Ishikawa (cell line): ENCODE results near the gene DNASE1L2.

Experiments used
- CEBPB ChIP-seq: IDR thresholded peaks from 2 replicates; pipeline ENCODE4 v1.6.1; 2012
- FOXM1 ChIP-seq: IDR thresholded peaks from 2 replicates; pipeline ENCODE4 v1.6.1; 2012; ENCODE audit warnings: low read depth, borderline replicate concordance
- MAX ChIP-seq: IDR thresholded peaks from 2 replicates; pipeline ENCODE4 v1.6.1; 2012
- NFIC ChIP-seq: IDR thresholded peaks from 2 replicates; pipeline ENCODE4 v1.6.1; 2012
- RAD21 ChIP-seq: IDR thresholded peaks from 2 replicates; pipeline ENCODE4 v1.6.1; 2012; ENCODE audit warnings: low read depth
- YY1 ChIP-seq: IDR thresholded peaks from 2 replicates; pipeline ENCODE4 v1.6.1; 2012; ENCODE audit warnings: low read depth
- TF ChIP-seq, protein P1 (sequence below): IDR thresholded peaks from 2 replicates; pipeline ENCODE4 v1.6.1; 2012

- TF ChIP-seq MAX, result no peak
- TF ChIP-seq FOXM1, result no peak
- TF ChIP-seq, protein P1, sequence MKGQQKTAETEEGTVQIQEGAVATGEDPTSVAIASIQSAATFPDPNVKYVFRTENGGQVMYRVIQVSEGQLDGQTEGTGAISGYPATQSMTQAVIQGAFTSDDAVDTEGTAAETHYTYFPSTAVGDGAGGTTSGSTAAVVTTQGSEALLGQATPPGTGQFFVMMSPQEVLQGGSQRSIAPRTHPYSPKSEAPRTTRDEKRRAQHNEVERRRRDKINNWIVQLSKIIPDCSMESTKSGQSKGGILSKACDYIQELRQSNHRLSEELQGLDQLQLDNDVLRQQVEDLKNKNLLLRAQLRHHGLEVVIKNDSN, result no peak
- no peak for TF ChIP-seq CEBPB
- TF ChIP-seq YY1, result no peak
- no peak for TF ChIP-seq NFIC
- no peak for TF ChIP-seq RAD21
Measured at GRCh38 chr16:2229632-2230250, 6.5 kb upstream of the DNASE1L2 start.
